NCI-H146 treated with DMSO at 0.1 percent for 48 hours (cell line): ENCODE data around the gene MYLK.
A peak's percentile ranks its signal among the peaks of the same experiment; 100 is the strongest.
"Not testable (repeated sequence)": the region's sequence is repeated elsewhere in the genome, so short reads cannot be mapped to it uniquely, and the experiment has no call there.

Source experiments
- DNase-seq: peaks from one replicate; lab custom pipeline; 2025; ENCODE audit not compliant: unreplicated experiment; lab: John Stamatoyannopoulos, UW

Gene MYLK

GRCh38 chr3:123705488-123706285 is 178.4 kb downstream of the MYLK start:
- DNase-seq = no peak

GRCh38 chr3:123703663-123704062 is 180.5 kb downstream of the MYLK start:
- DNase-seq = not testable (repeated sequence)

- DNase-seq = no peak
Measured at GRCh38 chr3:123702720-123703119, 181.4 kb downstream of the MYLK start.

GRCh38 chr3:123702057-123702456 is 182.1 kb downstream of the MYLK start:
- DNase-seq = peak; percentile 21

GRCh38 chr3:123700791-123701722 is 183.1 kb downstream of the MYLK start:
- no peak for DNase-seq

- DNase-seq = no peak
Measured at GRCh38 chr3:123698813-123699212, 185.3 kb downstream of the MYLK start.

- DNase-seq = no peak
Measured at GRCh38 chr3:123696808-123697207, 187.3 kb downstream of the MYLK start.

- DNase-seq = no peak
Measured at GRCh38 chr3:123695731-123696640, 188.1 kb downstream of the MYLK start.

GRCh38 chr3:123695152-123695551 is 189.0 kb downstream of the MYLK start:
- DNase-seq = no peak

- DNase-seq = no peak
Measured at GRCh38 chr3:123694366-123695087, 189.6 kb downstream of the MYLK start.

GRCh38 chr3:123693584-123694190 is 190.4 kb downstream of the MYLK start:
- no peak for DNase-seq

GRCh38 chr3:123692671-123693070 is 191.5 kb downstream of the MYLK start:
- no peak for DNase-seq

- no peak for DNase-seq
Measured at GRCh38 chr3:123692041-123692440, 192.1 kb downstream of the MYLK start.

GRCh38 chr3:123689831-123690230 is 194.3 kb downstream of the MYLK start:
- DNase-seq = no peak

- no peak for DNase-seq
Measured at GRCh38 chr3:123688241-123688747, 195.8 kb downstream of the MYLK start.

- DNase-seq = no peak
Measured at GRCh38 chr3:123687286-123687685, 196.8 kb downstream of the MYLK start.

GRCh38 chr3:123686251-123686650 is 197.9 kb downstream of the MYLK start:
- no peak for DNase-seq

GRCh38 chr3:123685780-123686179 is 198.4 kb downstream of the MYLK start:
- DNase-seq = no peak

- no peak for DNase-seq
Measured at GRCh38 chr3:123684636-123685035, 199.5 kb downstream of the MYLK start.

- no peak for DNase-seq
Measured at GRCh38 chr3:123684209-123684608, 199.9 kb downstream of the MYLK start.
